GM23338 (cell line): ENCODE data around the gene TREML2.

ENCODE experiments used
- CREB1 ChIP-seq: fragments of 250-450 bp; sonication (Bioruptor Pico); IDR thresholded peaks from 2 replicates; pipeline ENCODE4 v1.5.0; 2020; ENCODE audit warnings: low read depth, mild to moderate bottlenecking, moderate library complexity
- CTCF ChIP-seq, 2 experiments: fragments of 200-600 bp in 1 of 2; sonication (generic) in 1 of 2; conservative IDR thresholded peaks; 2 replicates each; pipeline versions ENCODE4 v1.5.1 to v1.6.1; 2016 to 2017; ENCODE audit warnings: antibody characterized with exemption in 2 of 2, low read depth in 2 of 2, mild to moderate bottlenecking in 2 of 2, moderate library complexity in 1 of 2
- ETS1 ChIP-seq: IDR thresholded peaks from 2 replicates; pipeline ENCODE4 v1.6.1; 2016; ENCODE audit warnings: antibody characterized with exemption
- EZH2 ChIP-seq: fragments of 200-600 bp; sonication (generic); IDR thresholded peaks from one replicate; pipeline ENCODE4 v1.8.0; 2017; ENCODE audit warnings: antibody characterized with exemption, mild to moderate bottlenecking, low read depth; ENCODE audit not compliant: unreplicated experiment
- EZH2phosphoT487 ChIP-seq: fragments of 200-600 bp; sonication (generic); IDR thresholded peaks from one replicate; pipeline ENCODE4 v1.8.1; 2018; ENCODE audit warnings: antibody characterized with exemption; ENCODE audit not compliant: unreplicated experiment
- JUNB ChIP-seq: IDR thresholded peaks from one replicate; pipeline ENCODE4 v1.6.1; 2016; ENCODE audit warnings: antibody characterized with exemption; ENCODE audit not compliant: unreplicated experiment
- NANOG ChIP-seq: IDR thresholded peaks from 2 replicates; pipeline ENCODE4 v1.6.1; 2016; ENCODE audit warnings: antibody characterized with exemption, borderline replicate concordance
- POLR2AphosphoS5 ChIP-seq: IDR thresholded peaks from 2 replicates; pipeline ENCODE4 v1.6.1; 2016; ENCODE audit warnings: antibody characterized with exemption, low read depth
- REST ChIP-seq: IDR thresholded peaks from one replicate; pipeline ENCODE4 v1.6.1; 2018; ENCODE audit warnings: antibody characterized with exemption; ENCODE audit not compliant: unreplicated experiment
- STAT1 ChIP-seq: IDR thresholded peaks from one replicate; pipeline ENCODE4 v1.6.1; 2016; ENCODE audit warnings: antibody characterized with exemption; ENCODE audit not compliant: unreplicated experiment
- ZNF114 ChIP-seq: fragments of 250-450 bp; sonication (Bioruptor Pico); IDR thresholded peaks from 2 replicates; pipeline ENCODE4 v1.5.0; 2020; ENCODE audit warnings: mild to moderate bottlenecking, moderate library complexity
- ZNF331 ChIP-seq: fragments of 250-450 bp; sonication (Bioruptor Pico); IDR thresholded peaks from 2 replicates; pipeline ENCODE4 v1.5.0; 2020; ENCODE audit warnings: low read depth, mild to moderate bottlenecking, moderate library complexity

GRCh38 chr6:41162687-41163418, 38.1 kb downstream of the TREML2 start, which contains the start of gene TREM2:
- TF ChIP-seq EZH2phosphoT487: no peak
- TF ChIP-seq EZH2: no peak
- TF ChIP-seq CTCF (conservative IDR thresholded peaks at IDR 0.05; ENCODE audit: low read depth in 2 of 2): no peak
- TF ChIP-seq ZNF331 (CRISPR knock-in tag): no peak
- TF ChIP-seq NANOG: no peak
- TF ChIP-seq POLR2AphosphoS5: no peak
- TF ChIP-seq CREB1 (CRISPR knock-in tag): no peak
- TF ChIP-seq REST: no peak
- no peak for TF ChIP-seq JUNB
- no peak for TF ChIP-seq ZNF114 (CRISPR knock-in tag)
- no peak for TF ChIP-seq STAT1
- TF ChIP-seq ETS1: no peak
